Karpas-422 (cell line): ENCODE data around the gene ADGRV1. TPM values are rescaled to one million over a fixed set of nuclear protein-coding genes. Genes with fewer than 3 reads are reported as not detected.
"Not testable (repeated sequence)": the region's sequence is repeated elsewhere in the genome, so short reads cannot be mapped to it uniquely, and the experiment has no call there.

ENCODE experiments used
- DNase-seq: peaks from one replicate; pipeline ENCODE4 v3.0.0-alpha.2; 2015
- H2AFZ ChIP-seq: fragments of 200-600 bp; sonication (generic); 2 replicates; pipeline ENCODE4 v1.6.1; 2014; ENCODE audit warnings: antibody characterized with exemption, low read length, mixed read lengths
- H3K27ac ChIP-seq: fragments of 200-600 bp; sonication (generic); 2 replicates; pipeline ENCODE4 v1.5.1; 2014; ENCODE audit warnings: mild to moderate bottlenecking, low read length, moderate library complexity
- H3K27me3 ChIP-seq: fragments of 200-600 bp; sonication (generic); 2 replicates; pipeline ENCODE4 v1.6.1; 2014; ENCODE audit warnings: low read length, mixed read lengths
- H3K36me3 ChIP-seq: fragments of 200-600 bp; sonication (generic); 2 replicates; pipeline ENCODE4 v1.6.1; 2014; ENCODE audit warnings: low read length, mixed read lengths; ENCODE audit not compliant: insufficient read depth
- H3K4me1 ChIP-seq: fragments of 200-600 bp; sonication (generic); 2 replicates; pipeline ENCODE4 v1.6.1; 2014; ENCODE audit warnings: mild to moderate bottlenecking, low read length, mixed read lengths
- H3K4me2 ChIP-seq: fragments of 200-600 bp; sonication (generic); 2 replicates; pipeline ENCODE4 v1.6.1; 2014; ENCODE audit warnings: low read length, low read depth, mild to moderate bottlenecking; ENCODE audit not compliant: poor library complexity, severe bottlenecking
- H3K4me3 ChIP-seq: fragments of 200-600 bp; sonication (generic); 2 replicates; pipeline ENCODE4 v1.5.1; 2014; ENCODE audit warnings: mild to moderate bottlenecking, antibody characterized with exemption, low read length, mixed read lengths
- H3K79me2 ChIP-seq: fragments of 200-600 bp; sonication (generic); 2 replicates; pipeline ENCODE4 v1.6.1; 2014; ENCODE audit warnings: mild to moderate bottlenecking, low read length, mixed read lengths
- H3K9ac ChIP-seq: fragments of 200-600 bp; sonication (generic); 2 replicates; pipeline ENCODE4 v1.6.0; 2014; ENCODE audit warnings: low read length
- H3K9me2 ChIP-seq: fragments of 200-600 bp; sonication (generic), shearing (Covaris generic); replicated peaks from 2 replicates; pipeline ENCODE4 v1.6.0; 2014; ENCODE audit warnings: mild to moderate bottlenecking, low read length, moderate library complexity; ENCODE audit not compliant: insufficient read depth
- H3K9me3 ChIP-seq: fragments of 300-700, 200-600 bp; sonication (generic); 2 replicates; pipeline ENCODE4 v1.6.1; 2014; ENCODE audit warnings: low read length, mixed read lengths
- H4K20me1 ChIP-seq: fragments of 200-600 bp; sonication (generic); 2 replicates; pipeline ENCODE4 v1.6.1; 2014; ENCODE audit warnings: mild to moderate bottlenecking, antibody characterized with exemption, low read length, low read depth; ENCODE audit not compliant: insufficient read depth
- total RNA-seq: library from RNA; depleted of rRNA; stranded (reverse); fragments of >200 nt; shearing (Covaris generic); gene quantifications from 2 replicates; pipeline ENCODE4 v1.2.3, GENCODE V29; 2014; ENCODE audit warnings: low replicate concordance

ADGRV1 gene
- total RNA-seq, 1 experiment from 2014 or later: not detected

- Histone ChIP-seq H3K4me3 (no peak overlapping the region), H3K27me3 (no peaks in the 10 kb centered on the region), H3K9ac (no peak overlapping the region), H3K36me3 (no peaks in the 10 kb centered on the region), H4K20me1 (no peaks in the 10 kb centered on the region), H3K9me2 (no peaks in the 10 kb centered on the region), H3K9me3 (no peaks in the 10 kb centered on the region), H3K4me2 (no peak overlapping the region), H3K4me1 (no peaks in the 10 kb centered on the region), H3K79me2 (no peaks in the 10 kb centered on the region), H3K27ac (no peak overlapping the region), H2AFZ (no peak overlapping the region)
- DNase-seq: no peak
These were observed 182.5 kb downstream of the ADGRV1 start for GRCh38 chr5:90741022-90741564.

GRCh38 chr5:90746119-90746518, 187.5 kb downstream of the ADGRV1 start:
- Histone ChIP-seq H3K9ac (no peak overlapping the region), H2AFZ (no peak overlapping the region), H3K9me2 (no peaks in the 10 kb centered on the region), H3K27ac (no peak overlapping the region), H3K36me3 (no peaks in the 10 kb centered on the region), H3K4me3 (no peak overlapping the region), H4K20me1 (no peaks in the 10 kb centered on the region), H3K4me1 (no peaks in the 10 kb centered on the region), H3K9me3 (no peaks in the 10 kb centered on the region), H3K27me3 (no peaks in the 10 kb centered on the region), H3K79me2 (no peaks in the 10 kb centered on the region), H3K4me2 (no peak overlapping the region)
- DNase-seq: no peak

GRCh38 chr5:90747175-90747574, 188.6 kb downstream of the ADGRV1 start:
- Histone ChIP-seq H3K9me2 (no peaks in the 10 kb centered on the region), H3K9ac (no peak overlapping the region), H3K4me1 (no peaks in the 10 kb centered on the region), H2AFZ (no peak overlapping the region), H3K27ac (no peak overlapping the region), H3K79me2 (no peaks in the 10 kb centered on the region), H3K9me3 (no peaks in the 10 kb centered on the region), H3K36me3 (no peaks in the 10 kb centered on the region), H3K4me2 (no peak overlapping the region), H3K4me3 (no peak overlapping the region), H4K20me1 (no peaks in the 10 kb centered on the region), H3K27me3 (no peaks in the 10 kb centered on the region)
- DNase-seq: no peak

GRCh38 chr5:90747693-90748092, 189.1 kb downstream of the ADGRV1 start:
- Histone ChIP-seq H3K9me2 (no peaks in the 10 kb centered on the region), H3K27ac (no peak overlapping the region), H3K4me3 (no peak overlapping the region), H3K79me2 (no peaks in the 10 kb centered on the region), H2AFZ (no peak overlapping the region), H4K20me1 (no peaks in the 10 kb centered on the region), H3K4me1 (no peaks in the 10 kb centered on the region), H3K9me3 (no peaks in the 10 kb centered on the region), H3K36me3 (no peaks in the 10 kb centered on the region), H3K9ac (no peak overlapping the region), H3K27me3 (no peaks in the 10 kb centered on the region), H3K4me2 (no peak overlapping the region)
- no peak for DNase-seq

GRCh38 chr5:90759119-90759518, 200.5 kb downstream of the ADGRV1 start:
- no peaks in the 10 kb centered on the region for H4K20me1 ChIP-seq
- no peaks in the 10 kb centered on the region for H3K79me2 ChIP-seq
- H2AFZ ChIP-seq: no peak overlapping the region
- H3K9ac ChIP-seq: no peak overlapping the region
- H3K9me3 ChIP-seq: no peaks in the 10 kb centered on the region
- H3K4me3 ChIP-seq: no peak overlapping the region
- no peaks in the 10 kb centered on the region for H3K4me1 ChIP-seq
- no peaks in the 10 kb centered on the region for H3K9me2 ChIP-seq
- no peaks in the 10 kb centered on the region for H3K36me3 ChIP-seq
- DNase-seq: no peak
- H3K27ac ChIP-seq: no peak overlapping the region
- H3K4me2 ChIP-seq: no peak overlapping the region
- no peaks in the 10 kb centered on the region for H3K27me3 ChIP-seq

- Histone ChIP-seq H3K9me3 (no peaks in the 10 kb centered on the region), H3K27me3 (no peaks in the 10 kb centered on the region), H3K4me2 (no peak overlapping the region), H3K9ac (no peak overlapping the region), H3K36me3 (no peaks in the 10 kb centered on the region), H4K20me1 (no peaks in the 10 kb centered on the region), H3K9me2 (no peaks in the 10 kb centered on the region), H3K79me2 (no peaks in the 10 kb centered on the region), H3K4me3 (no peak overlapping the region), H2AFZ (no peak overlapping the region), H3K27ac (no peak overlapping the region), H3K4me1 (no peaks in the 10 kb centered on the region)
- no peak for DNase-seq
These were observed 209.1 kb downstream of the ADGRV1 start for GRCh38 chr5:90767710-90768109.

GRCh38 chr5:90770006-90770541, 211.5 kb downstream of the ADGRV1 start:
- not testable (repeated sequence) for H3K9me2 ChIP-seq, H3K4me3 ChIP-seq, H3K9me3 ChIP-seq, DNase-seq, H3K27me3 ChIP-seq, H4K20me1 ChIP-seq, H3K27ac ChIP-seq, H3K4me2 ChIP-seq, H3K4me1 ChIP-seq, H2AFZ ChIP-seq, H3K9ac ChIP-seq, H3K79me2 ChIP-seq, H3K36me3 ChIP-seq

GRCh38 chr5:90777959-90778358, 219.4 kb downstream of the ADGRV1 start:
- H3K9ac ChIP-seq: no peak overlapping the region
- H3K79me2 ChIP-seq: no peaks in the 10 kb centered on the region
- no peak overlapping the region for H2AFZ ChIP-seq
- no peak overlapping the region for H3K4me2 ChIP-seq
- DNase-seq: no peak
- no peaks in the 10 kb centered on the region for H3K9me2 ChIP-seq
- H3K27me3 ChIP-seq: no peaks in the 10 kb centered on the region
- H3K4me1 ChIP-seq: no peaks in the 10 kb centered on the region
- H3K27ac ChIP-seq: no peak overlapping the region
- H3K36me3 ChIP-seq: no peaks in the 10 kb centered on the region
- H3K4me3 ChIP-seq: no peak overlapping the region
- no peaks in the 10 kb centered on the region for H3K9me3 ChIP-seq
- no peaks in the 10 kb centered on the region for H4K20me1 ChIP-seq
